A673 (cell line): ENCODE data around the gene FBXO31.

Experiments
- EZH2 ChIP-seq: fragments of 200-600 bp; sonication (generic); IDR thresholded peaks from 2 replicates; pipeline ENCODE4 v1.6.1; 2017; ENCODE audit warnings: borderline replicate concordance, low read depth, mild to moderate bottlenecking, mixed read lengths, antibody characterized with exemption, low read length; ENCODE audit not compliant: poor library complexity, severe bottlenecking
- TF ChIP-seq, protein P1 (sequence below): fragments of 300-800, 200-600 bp; sonication (generic); conservative IDR thresholded peaks from 2 replicates; pipeline ENCODE4 v1.5.1; 2017; ENCODE audit warnings: low read depth, mild to moderate bottlenecking, antibody characterized with exemption, low read length, moderate library complexity, mixed read lengths

DNA sequence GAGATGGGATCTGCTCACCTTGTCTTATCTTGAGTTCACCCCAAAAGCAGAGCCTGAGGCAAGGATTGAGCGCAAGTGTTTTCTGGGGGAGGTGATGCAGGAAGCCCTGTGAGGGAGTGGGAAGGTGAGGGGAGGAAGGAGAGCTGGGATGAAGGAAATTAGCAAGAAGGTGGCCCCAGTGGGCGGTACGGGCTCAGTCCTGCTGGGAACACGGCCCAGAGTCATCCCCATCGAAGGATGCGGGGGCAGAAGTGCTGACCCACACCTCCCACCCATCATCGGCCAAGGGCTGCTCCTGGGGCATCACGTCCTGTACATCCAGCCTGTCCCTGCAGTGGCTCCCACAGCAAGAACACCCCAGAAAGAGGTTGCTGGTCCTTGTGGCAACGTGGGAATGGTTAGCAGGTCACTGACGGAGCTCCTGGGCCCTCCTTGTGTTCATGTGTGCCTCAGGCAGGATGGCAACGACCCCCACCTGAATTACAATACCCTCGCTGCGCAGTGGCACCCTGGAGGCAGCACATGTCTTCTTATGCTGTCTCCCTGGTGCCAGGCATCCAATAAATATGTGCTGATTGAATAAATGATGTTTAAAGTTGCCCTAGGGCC, 84.6 kb downstream of the FBXO31 start:
- TF ChIP-seq, protein P1, sequence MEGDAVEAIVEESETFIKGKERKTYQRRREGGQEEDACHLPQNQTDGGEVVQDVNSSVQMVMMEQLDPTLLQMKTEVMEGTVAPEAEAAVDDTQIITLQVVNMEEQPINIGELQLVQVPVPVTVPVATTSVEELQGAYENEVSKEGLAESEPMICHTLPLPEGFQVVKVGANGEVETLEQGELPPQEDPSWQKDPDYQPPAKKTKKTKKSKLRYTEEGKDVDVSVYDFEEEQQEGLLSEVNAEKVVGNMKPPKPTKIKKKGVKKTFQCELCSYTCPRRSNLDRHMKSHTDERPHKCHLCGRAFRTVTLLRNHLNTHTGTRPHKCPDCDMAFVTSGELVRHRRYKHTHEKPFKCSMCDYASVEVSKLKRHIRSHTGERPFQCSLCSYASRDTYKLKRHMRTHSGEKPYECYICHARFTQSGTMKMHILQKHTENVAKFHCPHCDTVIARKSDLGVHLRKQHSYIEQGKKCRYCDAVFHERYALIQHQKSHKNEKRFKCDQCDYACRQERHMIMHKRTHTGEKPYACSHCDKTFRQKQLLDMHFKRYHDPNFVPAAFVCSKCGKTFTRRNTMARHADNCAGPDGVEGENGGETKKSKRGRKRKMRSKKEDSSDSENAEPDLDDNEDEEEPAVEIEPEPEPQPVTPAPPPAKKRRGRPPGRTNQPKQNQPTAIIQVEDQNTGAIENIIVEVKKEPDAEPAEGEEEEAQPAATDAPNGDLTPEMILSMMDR, result no peak
- TF ChIP-seq EZH2, result no peak
